ENCODE results near the gene SDC1.

- no peak for TF ChIP-seq CTCF (IDR thresholded peaks at IDR 0.05)
- TF ChIP-seq POLR2A (IDR thresholded peaks at IDR 0.05): no peak
Observed at GRCh38 chr2:20232837-20233207, 7.9 kb upstream of the SDC1 start.
